CD4-positive, alpha-beta T cell treated with Interleukin-17A for 4 hours (primary cell): ENCODE measurements around the gene GALNT9.
"Not testable (repeated sequence)": the region's sequence is repeated elsewhere in the genome, so short reads cannot be mapped to it uniquely, and the experiment has no call there.

Experiments used
- DNase-seq: peaks from one replicate; pipeline ENCODE4 v3.0.0-alpha.2; 2020; ENCODE audit warnings: mixed read lengths

Gene GALNT9

DNA sequence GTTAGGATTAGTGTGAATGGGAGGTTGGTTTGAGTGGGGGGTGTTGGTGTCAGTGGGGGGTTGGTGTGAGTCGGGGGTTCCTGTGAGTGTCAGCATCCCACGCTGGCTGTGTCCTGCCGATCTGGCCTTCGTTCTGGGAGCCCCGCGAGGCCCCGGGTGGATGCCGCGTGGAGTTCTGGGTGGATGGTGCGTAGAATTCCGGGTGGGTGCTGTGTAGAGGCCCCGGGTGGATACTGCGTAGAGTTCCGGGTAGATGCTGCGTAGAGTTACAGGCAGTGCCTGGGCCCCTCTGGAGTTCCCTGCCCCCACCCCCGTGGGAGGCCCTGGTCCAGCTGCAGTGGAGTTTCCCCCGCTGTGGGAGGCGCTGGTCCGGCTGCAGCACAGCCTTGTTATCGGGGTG lies 176.4 kb downstream of the GALNT9 start:
- DNase-seq: no peak

GRCh38 chr12:132152411-132152821 lies 177.0 kb downstream of the GALNT9 start:
- DNase-seq: no peak

DNA sequence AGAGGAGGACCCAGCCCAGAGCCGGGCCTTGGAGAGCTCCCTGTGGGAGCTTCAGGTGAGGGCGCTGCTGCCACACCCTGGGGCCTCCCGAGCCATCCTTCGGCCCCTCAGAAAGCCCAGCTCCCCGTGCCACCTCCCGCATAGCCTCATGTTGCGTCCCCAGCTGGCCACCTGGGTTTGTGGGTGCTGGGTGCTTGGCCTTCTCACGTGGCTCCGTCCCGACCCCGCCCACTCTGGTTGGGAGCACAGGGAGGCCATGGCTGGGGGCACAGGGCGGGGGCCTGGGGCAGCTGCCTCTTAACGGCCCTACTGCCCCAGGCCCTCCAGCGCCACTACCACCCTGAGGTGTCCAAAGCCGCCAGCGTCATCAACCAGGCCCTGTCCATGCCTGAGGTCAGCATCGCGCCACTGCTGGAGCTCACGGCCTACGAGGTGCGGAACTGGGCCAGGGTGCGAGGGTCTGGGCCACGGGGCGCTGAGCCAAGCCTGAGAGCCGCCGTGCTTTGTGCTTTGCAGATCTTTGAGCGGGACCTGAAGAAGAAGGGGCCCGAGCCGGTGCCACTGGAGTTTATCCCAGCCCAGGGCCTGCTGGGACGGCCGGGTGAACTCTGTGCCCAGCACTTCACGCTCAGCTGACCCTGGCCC lies 177.5 kb downstream of the GALNT9 start:
- no peak for DNase-seq

DNA sequence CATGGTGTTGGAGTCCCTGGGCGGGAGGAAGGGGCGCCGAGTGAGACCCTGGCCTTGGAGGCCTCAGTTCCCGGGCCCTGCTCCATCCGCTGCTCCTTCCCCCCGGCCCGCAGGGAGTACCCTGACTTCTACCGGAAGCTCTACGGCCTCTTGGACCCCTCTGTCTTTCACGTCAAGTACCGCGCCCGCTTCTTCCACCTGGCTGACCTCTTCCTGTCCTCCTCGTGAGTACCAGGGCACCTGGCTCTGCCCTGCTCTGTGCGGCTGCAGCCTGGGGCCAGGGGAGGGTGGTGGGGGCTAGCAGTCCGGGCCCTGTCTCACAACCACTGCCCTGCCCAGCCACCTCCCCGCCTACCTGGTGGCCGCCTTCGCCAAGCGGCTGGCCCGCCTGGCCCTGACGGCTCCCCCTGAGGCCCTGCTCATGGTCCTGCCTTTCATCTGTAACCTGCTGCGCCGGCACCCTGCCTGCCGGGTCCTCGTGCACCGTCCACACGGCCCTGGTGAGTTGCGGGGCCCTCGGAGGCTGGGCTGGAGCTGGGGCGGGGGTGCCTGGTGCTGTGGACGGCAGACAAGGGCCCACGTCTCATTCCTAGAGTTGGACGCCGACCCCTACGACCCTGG lies 178.1 kb downstream of the GALNT9 start:
- DNase-seq: no peak

DNA sequence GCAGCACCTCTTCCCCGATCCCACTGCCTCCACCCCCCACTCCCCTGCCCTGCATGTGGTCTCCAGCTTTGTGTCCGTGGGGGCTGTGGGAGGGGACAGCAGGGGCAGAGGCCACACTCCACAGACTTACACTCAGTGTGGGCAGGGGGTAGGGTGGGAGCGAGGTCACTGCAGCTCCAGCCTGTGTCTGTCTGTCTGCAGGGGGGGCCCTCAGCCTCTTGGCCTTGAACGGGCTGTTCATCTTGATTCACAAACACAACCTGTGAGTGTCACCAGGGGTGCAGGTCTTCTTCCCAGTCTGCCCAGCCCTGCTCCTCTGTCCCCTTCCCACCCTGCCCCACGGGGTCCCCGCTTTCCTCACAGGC lies 178.6 kb downstream of the GALNT9 start:
- no peak for DNase-seq

DNA sequence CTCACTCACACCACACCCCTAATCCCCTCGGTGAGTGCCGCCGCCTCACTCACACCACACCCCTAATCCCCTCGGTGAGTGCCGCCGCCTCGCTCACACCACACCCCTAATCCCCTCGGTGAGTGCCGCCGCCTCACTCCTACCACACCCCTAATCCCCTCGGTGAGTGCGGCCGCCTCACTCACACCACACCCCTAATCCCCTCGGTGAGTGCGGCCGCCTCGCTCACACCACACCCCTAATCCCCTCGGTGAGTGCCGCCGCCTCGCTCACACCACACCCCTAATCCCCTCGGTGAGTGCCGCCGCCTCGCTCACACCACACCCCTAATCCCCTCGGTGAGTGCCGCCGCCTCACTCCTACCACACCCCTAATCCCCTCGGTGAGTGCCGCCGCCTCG lies 179.9 kb downstream of the GALNT9 start:
- DNase-seq: not testable (repeated sequence)

GRCh38 chr12:132148368-132149045 lies 180.9 kb downstream of the GALNT9 start:
- no peak for DNase-seq

GRCh38 chr12:132147423-132148367 lies 181.7 kb downstream of the GALNT9 start:
- no peak for DNase-seq

- DNase-seq: no peak
Observed at GRCh38 chr12:132146772-132147422, 182.5 kb downstream of the GALNT9 start.
